ENCODE results near the gene IMMP2L.
"Not testable (repeated sequence)": the region's sequence is repeated elsewhere in the genome, so short reads cannot be mapped to it uniquely, and the experiment has no call there.

IMMP2L gene

GRCh38 chr7:111554086-111554485 is 8.2 kb downstream of the IMMP2L start:
- DNase-seq: no peak

- DNase-seq: no peak
Observed at GRCh38 chr7:111541067-111541466, 21.2 kb downstream of the IMMP2L start.

GRCh38 chr7:111540199-111540815 is 22.0 kb downstream of the IMMP2L start:
- peak in 1 of 2 experiments; percentile 2 for DNase-seq

DNA sequence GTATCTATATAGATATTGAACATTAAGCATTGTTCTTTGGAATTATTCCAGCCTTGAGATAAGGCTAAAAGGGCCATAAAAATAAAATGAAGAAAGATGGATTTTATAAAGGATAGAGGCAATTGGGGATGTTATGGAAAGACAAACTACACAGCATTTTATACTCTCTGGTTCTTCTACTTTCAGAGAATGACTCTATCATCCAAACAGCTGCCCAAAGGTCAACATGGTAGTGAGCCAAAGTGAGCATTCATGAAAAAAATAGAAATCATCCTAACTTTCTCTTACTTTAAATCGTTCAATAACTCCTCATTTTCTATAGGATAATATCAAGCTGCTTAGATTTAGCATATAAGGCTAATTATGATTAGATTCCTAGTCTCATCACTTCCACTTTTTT is 25.2 kb downstream of the IMMP2L start:
- no peak for DNase-seq

GRCh38 chr7:111535142-111535870 is 27.0 kb downstream of the IMMP2L start:
- DNase-seq: no peak

DNA sequence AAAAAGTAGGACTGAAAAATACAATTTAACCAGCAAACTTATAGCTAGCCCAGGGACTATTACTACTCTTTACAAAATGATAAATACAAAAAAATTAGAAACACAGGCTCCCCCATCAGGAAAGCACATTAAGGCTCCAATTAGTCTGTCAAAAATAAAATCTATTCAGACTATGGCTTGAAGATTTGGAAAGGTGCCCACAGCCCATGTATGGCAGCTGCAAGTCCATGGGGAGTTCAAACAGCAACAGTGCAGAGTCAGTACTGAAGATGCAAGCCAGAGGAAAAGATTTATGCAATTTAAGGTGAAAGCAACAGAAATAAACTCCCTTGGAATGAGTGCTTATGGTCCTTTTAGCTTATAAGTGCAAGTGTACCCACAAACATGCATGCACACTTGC is 29.7 kb downstream of the IMMP2L start:
- peak; percentile 63 to 74 for DNase-seq

GRCh38 chr7:111531993-111532392 is 30.3 kb downstream of the IMMP2L start:
- DNase-seq: no peak

DNA sequence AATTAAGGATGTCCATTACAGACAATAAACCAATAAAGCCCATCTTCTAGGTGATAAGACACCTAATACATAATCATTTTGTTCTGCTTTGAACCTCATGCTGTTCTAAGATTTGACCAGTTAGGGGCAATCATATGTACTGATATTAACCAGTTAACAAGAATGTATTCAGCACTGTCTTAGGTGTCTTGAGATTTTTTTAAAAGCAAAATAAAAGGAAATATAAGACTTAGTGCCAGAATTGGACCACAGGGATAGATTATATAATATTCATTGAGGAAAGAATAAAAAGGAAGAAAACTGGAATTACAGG is 32.0 kb downstream of the IMMP2L start:
- no peak for DNase-seq

DNA sequence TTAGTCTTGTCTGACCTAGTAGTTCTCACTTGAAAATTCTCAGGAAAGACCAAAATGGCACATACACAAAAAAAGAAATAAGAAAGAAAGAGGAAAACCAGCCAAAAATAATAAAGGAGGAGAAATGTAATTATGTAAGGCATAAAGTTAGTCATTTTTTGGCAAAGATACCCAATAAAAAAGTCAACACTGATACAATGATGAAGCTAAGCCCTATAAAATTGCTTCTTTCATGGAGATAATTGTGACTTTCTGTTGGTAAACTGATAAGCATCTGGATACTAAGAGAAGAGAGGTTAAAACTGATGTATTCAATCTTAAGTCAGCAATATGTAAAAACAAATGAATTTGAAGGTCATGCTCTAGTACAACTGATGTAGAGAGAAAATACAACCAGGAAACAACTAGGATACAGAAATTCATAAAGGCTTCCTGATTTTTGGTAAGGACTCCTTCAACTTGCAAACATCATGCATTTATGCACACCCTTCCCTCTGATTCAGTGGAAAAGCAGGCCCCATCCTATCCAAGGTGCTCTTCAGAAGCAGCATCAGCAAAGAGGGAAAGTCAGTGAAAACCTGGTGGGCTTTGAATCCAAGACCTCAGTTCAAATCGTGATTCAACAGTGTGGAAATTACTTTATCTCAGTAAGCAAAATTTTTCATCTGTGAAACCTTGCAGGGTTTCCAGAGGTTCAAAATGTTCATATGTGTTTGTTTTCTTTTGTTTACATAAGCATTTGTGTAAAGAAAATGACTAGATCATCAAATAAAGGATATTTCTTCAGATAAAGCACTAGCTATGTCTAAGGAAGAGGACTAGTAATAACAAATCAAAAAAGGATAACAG is 32.6 kb downstream of the IMMP2L start:
- peak in 1 of 2 experiments; percentile 0 for DNase-seq

GRCh38 chr7:111528331-111528730 is 34.0 kb downstream of the IMMP2L start:
- no peak for DNase-seq

DNA sequence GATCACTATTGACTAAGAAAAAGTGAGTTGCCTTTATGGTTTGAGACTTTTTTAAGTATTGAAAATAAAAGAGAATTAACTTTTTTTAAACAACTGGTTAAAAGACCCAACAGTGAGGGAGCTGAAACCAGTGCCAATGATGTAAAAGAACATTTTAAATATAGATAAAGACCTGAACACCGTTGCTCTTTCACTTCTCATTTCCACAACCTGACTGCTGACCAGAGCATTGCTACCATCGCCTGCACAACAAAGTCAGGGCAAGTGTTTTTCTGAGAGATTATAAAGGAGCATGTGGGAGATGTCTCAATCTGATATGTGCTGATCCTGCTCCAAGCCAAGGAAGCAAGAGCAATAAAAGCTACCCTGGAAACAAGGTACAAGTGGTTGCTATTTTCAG is 34.7 kb downstream of the IMMP2L start:
- no peak for DNase-seq

- no peak for DNase-seq
Observed at GRCh38 chr7:111525100-111525499, 37.2 kb downstream of the IMMP2L start.

- DNase-seq: no peak
Observed at GRCh38 chr7:111521660-111522059, 40.6 kb downstream of the IMMP2L start.

DNA sequence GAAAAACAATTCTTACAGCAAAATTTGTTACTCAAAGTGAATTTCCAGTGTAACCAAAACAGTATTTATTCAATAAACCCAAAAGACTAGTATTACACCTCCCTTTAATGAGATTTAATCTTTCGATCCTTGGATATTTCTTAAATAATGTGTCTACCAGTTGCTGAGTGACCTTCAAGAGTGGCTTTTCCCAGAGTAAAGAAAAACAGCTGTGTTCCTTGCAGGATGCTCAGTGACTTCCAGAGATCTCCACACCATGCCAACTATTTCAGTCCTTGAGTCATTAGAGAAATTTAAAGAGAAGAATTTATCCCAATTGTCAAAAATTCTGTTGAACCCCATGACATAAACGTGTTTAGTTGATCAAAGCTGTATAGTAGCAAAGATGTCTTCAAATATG is 44.0 kb downstream of the IMMP2L start:
- no peak for DNase-seq

- no peak for DNase-seq
Observed at GRCh38 chr7:111517549-111517951, 44.7 kb downstream of the IMMP2L start.

- DNase-seq: no peak
Observed at GRCh38 chr7:111516612-111517011, 45.7 kb downstream of the IMMP2L start.

GRCh38 chr7:111513566-111513965 is 48.7 kb downstream of the IMMP2L start:
- no peak for DNase-seq

GRCh38 chr7:111511845-111512244 is 50.4 kb downstream of the IMMP2L start:
- no peak for DNase-seq

- DNase-seq: no peak
Observed at GRCh38 chr7:111510584-111511378, 51.5 kb downstream of the IMMP2L start.

DNA sequence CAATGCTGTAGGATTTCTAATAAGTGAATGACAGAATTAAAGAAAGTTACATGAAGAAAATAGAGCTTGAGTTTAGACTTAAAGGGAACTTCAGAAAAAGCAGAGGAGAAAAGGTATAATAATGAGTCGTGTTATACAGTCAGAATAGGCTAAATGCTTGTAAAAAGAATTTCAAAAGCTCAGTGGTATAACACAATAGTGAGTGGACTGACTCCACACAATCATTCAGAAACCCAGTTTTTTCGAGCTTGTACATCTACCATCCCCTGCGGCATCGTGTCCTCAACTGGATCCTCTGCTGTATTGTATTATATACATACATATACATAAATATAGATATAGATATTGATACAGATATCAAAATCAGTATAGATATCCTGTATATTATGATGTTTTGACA is 52.2 kb downstream of the IMMP2L start:
- no peak for DNase-seq

- DNase-seq: no peak
Observed at GRCh38 chr7:111509288-111509687, 53.0 kb downstream of the IMMP2L start.

GRCh38 chr7:111508387-111508786 is 53.9 kb downstream of the IMMP2L start:
- DNase-seq: no peak

DNA sequence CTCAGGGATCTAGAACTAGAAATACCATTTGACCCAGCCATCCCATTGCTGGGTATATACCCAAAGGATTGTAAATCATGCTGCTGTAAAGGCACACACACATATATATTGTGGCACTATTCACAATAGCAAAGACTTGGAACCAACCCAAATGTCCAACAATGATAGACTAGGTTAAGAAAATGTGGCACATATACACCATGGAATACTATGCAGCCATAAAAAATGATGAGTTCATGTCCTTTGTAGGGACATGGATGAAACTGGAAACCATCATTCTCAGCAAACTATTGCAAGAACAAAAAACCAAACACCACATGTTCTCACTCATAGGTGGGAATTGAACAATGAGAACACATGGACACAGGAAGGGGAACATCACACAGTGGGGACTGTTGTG is 56.9 kb downstream of the IMMP2L start:
- not testable (repeated sequence) for DNase-seq
